Panc1 (cell line): ENCODE results near the gene MCF2L. TPM values are rescaled to one million over a fixed set of nuclear protein-coding genes. Genes with fewer than 3 reads are reported as not detected.

Source experiments
- ATAC-seq: fragments of 200-7000 bp; cut with Tn5 transposase; 2 replicates; pipeline ENCODE4 v1.9.1; 2020; ENCODE audit warnings: mild to moderate bottlenecking, moderate library complexity
- BruUV-seq: library from RNA; stranded (reverse); fragments of 400-500 nt; replicated peaks from 2 replicates; lab custom pipeline; 2021; lab: Mats Ljungman, UMichigan
- CTCF ChIA-PET: fragments of 300-600 bp; sonication (Branson Sonifier 250); formaldehyde crosslinking; loops from one replicate; lab custom pipeline; 2022; ENCODE audit warnings: antibody characterized with exemption; lab: Charles Lee
- POLR2A ChIA-PET: fragments of 300-600 bp; sonication (Branson Sonifier 250); formaldehyde crosslinking; loops from one replicate; lab custom pipeline; 2022; ENCODE audit warnings: antibody characterized with exemption; lab: Charles Lee
- DNase-seq: peaks from one replicate; pipeline ENCODE4 v3.0.0-alpha.2; 2010; ENCODE audit warnings: low read depth, low spot score
- H3K27ac ChIP-seq: 2 replicates; pipeline ENCODE4 v1.5.1; 2011; ENCODE audit warnings: mild to moderate bottlenecking, low read length, inconsistent platforms
- H3K27me3 ChIP-seq: fragments of 200-500 bp; sonication (Bioruptor generic); 2 replicates; pipeline ENCODE4 v1.6.0; 2014; ENCODE audit warnings: low read length, inconsistent platforms; ENCODE audit not compliant: control insufficient read depth, insufficient read depth
- H3K36me3 ChIP-seq: fragments of 200-500 bp; sonication (Bioruptor generic); 2 replicates; pipeline ENCODE4 v1.5.1; 2014; ENCODE audit warnings: inconsistent platforms, mild to moderate bottlenecking, low read length, moderate library complexity; ENCODE audit not compliant: control insufficient read depth, insufficient read depth
- H3K4me1 ChIP-seq: 2 replicates; pipeline ENCODE4 v1.5.1; 2011; ENCODE audit warnings: inconsistent platforms, mild to moderate bottlenecking, low read length, moderate library complexity; ENCODE audit not compliant: control insufficient read depth, insufficient read depth
- H3K4me3 ChIP-seq, 2 experiments: 2 replicates each; pipeline ENCODE4 v1.5.1; 2011 to 2012; ENCODE audit warnings: low read depth in 2 of 2, low read length in 2 of 2, mild to moderate bottlenecking in 2 of 2, inconsistent platforms in 1 of 2, moderate library complexity in 1 of 2
- H3K9me3 ChIP-seq: fragments of 200-500 bp; sonication (Bioruptor generic); 2 replicates; pipeline ENCODE4 v1.5.1; 2014; ENCODE audit warnings: low read depth, mild to moderate bottlenecking, inconsistent platforms, low read length, moderate library complexity; ENCODE audit not compliant: control insufficient read depth, insufficient read depth
- POLR2AphosphoS5 ChIP-seq: IDR thresholded peaks from 2 replicates; pipeline ENCODE4 v1.6.1; 2012; ENCODE audit warnings: mild to moderate bottlenecking, low read depth, low read length, moderate library complexity
- SIN3A ChIP-seq: IDR thresholded peaks from 2 replicates; pipeline ENCODE4 v1.6.1; 2012; ENCODE audit warnings: low read depth, mild to moderate bottlenecking, low read length, moderate library complexity, borderline replicate concordance; ENCODE audit not compliant: insufficient read depth
- TCF7L2 ChIP-seq: IDR thresholded peaks from 2 replicates; pipeline ENCODE4 v1.6.1; 2011; ENCODE audit warnings: mild to moderate bottlenecking, low read depth, low read length, inconsistent platforms
- in situ Hi-C: cut with HindIII; loops from 2 replicates; pipeline ENCODE4 v1.10.0; 2016; ENCODE audit warnings: low sequenced_read_pairs, low pct_unique_long_range_greater_than_20kb
- intact Hi-C: fragments of 100-400 bp; cut with micrococcal nuclease; formaldehyde crosslinking; loops from one replicate; pipeline ENCODE4 v1.10.0; 2022; ENCODE audit not compliant: unreplicated experiment
- total RNA-seq: library from RNA; stranded (reverse); gene quantifications from one replicate; pipeline ENCODE4 v1.2.1, GENCODE V29; 2021; ENCODE audit not compliant: unreplicated experiment
- TF ChIP-seq, protein P1 (sequence below), 2 experiments: IDR thresholded peaks; 2 replicates each; pipeline ENCODE4 v1.6.1; 2011 to 2012; ENCODE audit warnings: low read depth in 2 of 2, control low read depth in 1 of 2, low read length in 1 of 2, mild to moderate bottlenecking in 1 of 2, moderate library complexity in 1 of 2; ENCODE audit not compliant: insufficient read depth in 1 of 2
- TF ChIP-seq, protein P2 (sequence below): fragments of 450-650 bp; IDR thresholded peaks from 2 replicates; pipeline ENCODE4 v1.5.1; 2017; ENCODE audit warnings: mild to moderate bottlenecking

MCF2L gene
- total RNA-seq, 1 experiment from 2014 or later = 0.57 TPM

GRCh38 chr13:112960706-112961105 is 8.3 kb upstream of the MCF2L start:
- H3K27ac ChIP-seq = no peak overlapping the region
- DNase-seq = no peak
- in situ Hi-C loops (no loop called here), intact Hi-C loops (no loop called here)
- ATAC-seq = no peak
- ChIA-PET POLR2A (no interaction called here), CTCF (no interaction called here)
- no peaks in the 10 kb centered on the region for H3K36me3 ChIP-seq
- H3K9me3 ChIP-seq = no peaks in the 10 kb centered on the region
- TF ChIP-seq POLR2AphosphoS5 (no peak), TCF7L2 (no peak), SIN3A (no peak)
- TF ChIP-seq, protein P1, sequence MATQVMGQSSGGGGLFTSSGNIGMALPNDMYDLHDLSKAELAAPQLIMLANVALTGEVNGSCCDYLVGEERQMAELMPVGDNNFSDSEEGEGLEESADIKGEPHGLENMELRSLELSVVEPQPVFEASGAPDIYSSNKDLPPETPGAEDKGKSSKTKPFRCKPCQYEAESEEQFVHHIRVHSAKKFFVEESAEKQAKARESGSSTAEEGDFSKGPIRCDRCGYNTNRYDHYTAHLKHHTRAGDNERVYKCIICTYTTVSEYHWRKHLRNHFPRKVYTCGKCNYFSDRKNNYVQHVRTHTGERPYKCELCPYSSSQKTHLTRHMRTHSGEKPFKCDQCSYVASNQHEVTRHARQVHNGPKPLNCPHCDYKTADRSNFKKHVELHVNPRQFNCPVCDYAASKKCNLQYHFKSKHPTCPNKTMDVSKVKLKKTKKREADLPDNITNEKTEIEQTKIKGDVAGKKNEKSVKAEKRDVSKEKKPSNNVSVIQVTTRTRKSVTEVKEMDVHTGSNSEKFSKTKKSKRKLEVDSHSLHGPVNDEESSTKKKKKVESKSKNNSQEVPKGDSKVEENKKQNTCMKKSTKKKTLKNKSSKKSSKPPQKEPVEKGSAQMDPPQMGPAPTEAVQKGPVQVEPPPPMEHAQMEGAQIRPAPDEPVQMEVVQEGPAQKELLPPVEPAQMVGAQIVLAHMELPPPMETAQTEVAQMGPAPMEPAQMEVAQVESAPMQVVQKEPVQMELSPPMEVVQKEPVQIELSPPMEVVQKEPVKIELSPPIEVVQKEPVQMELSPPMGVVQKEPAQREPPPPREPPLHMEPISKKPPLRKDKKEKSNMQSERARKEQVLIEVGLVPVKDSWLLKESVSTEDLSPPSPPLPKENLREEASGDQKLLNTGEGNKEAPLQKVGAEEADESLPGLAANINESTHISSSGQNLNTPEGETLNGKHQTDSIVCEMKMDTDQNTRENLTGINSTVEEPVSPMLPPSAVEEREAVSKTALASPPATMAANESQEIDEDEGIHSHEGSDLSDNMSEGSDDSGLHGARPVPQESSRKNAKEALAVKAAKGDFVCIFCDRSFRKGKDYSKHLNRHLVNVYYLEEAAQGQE (IDR thresholded peaks at IDR 0.05; ENCODE audit: insufficient read depth in 1 of 2, low read depth in 2 of 2, low read length in 1 of 2) = no peak
- TF ChIP-seq, protein P2, sequence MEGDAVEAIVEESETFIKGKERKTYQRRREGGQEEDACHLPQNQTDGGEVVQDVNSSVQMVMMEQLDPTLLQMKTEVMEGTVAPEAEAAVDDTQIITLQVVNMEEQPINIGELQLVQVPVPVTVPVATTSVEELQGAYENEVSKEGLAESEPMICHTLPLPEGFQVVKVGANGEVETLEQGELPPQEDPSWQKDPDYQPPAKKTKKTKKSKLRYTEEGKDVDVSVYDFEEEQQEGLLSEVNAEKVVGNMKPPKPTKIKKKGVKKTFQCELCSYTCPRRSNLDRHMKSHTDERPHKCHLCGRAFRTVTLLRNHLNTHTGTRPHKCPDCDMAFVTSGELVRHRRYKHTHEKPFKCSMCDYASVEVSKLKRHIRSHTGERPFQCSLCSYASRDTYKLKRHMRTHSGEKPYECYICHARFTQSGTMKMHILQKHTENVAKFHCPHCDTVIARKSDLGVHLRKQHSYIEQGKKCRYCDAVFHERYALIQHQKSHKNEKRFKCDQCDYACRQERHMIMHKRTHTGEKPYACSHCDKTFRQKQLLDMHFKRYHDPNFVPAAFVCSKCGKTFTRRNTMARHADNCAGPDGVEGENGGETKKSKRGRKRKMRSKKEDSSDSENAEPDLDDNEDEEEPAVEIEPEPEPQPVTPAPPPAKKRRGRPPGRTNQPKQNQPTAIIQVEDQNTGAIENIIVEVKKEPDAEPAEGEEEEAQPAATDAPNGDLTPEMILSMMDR = no peak
- no peaks in the 10 kb centered on the region for H3K4me1 ChIP-seq
- no peak overlapping the region for H3K4me3 ChIP-seq
- no TSS peak for BruUV-seq
- no peaks in the 10 kb centered on the region for H3K27me3 ChIP-seq

DNA sequence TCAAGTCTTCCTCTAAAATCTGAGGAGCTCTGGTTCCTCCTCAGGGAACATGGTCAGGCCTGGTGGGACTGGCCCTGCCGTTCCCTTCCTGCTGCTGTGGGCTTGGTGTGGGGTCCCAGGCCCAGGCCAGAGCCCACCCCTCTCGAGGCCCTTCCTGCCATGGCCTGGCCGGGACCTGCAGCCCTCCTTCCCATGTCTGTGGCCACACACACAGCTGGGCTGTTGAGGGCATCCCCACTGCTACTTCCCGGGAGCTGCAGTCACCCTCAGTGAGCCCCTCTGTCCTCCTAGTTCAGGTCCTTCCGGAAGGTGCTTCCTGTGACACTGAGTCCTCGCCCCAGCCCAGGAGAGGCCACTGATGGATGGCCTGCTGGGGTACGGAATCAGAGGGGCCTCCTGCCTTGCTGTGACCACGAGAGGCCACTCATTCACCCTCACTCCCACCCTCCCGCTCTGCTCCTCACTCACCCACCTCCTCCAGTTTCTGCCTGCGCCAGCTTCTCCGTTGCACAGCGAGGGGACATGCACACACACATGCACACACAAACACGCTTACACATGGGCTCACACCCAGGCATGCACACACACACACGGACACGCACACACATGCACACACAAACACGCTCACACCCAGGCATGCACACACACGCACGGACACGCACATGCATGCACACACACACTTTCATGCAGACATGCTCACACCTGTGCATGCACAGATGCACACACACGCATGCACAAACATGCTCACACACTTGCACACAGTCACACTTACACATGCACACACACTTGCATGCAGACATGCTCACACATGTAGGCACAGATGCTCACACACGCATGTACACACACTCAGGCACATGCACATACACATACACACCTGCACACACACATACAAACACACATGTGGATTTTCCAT is 7.3 kb upstream of the MCF2L start:
- in situ Hi-C loops (no loop called here), intact Hi-C loops (no loop called here)
- ChIA-PET POLR2A (no interaction called here), CTCF (no interaction called here)
- no peak overlapping the region for H3K27ac ChIP-seq
- no peak for DNase-seq
- ATAC-seq = no peak
- TF ChIP-seq, protein P2 = no peak
- no peak for TF ChIP-seq TCF7L2
- TF ChIP-seq, protein P1 (IDR thresholded peaks at IDR 0.05; ENCODE audit: insufficient read depth in 1 of 2, low read depth in 2 of 2, low read length in 1 of 2) = no peak
- H3K4me3 ChIP-seq = no peak overlapping the region
- H3K27me3 ChIP-seq = no peaks in the 10 kb centered on the region; the same call in 1 of the 2 replicates
- no peaks in the 10 kb centered on the region for H3K4me1 ChIP-seq
- no peaks in the 10 kb centered on the region for H3K36me3 ChIP-seq
- no TSS peak for BruUV-seq
- no peaks in the 10 kb centered on the region for H3K9me3 ChIP-seq
